H9 (cell line): ENCODE results near the gene UPB1. TPM values are rescaled to one million over a fixed set of nuclear protein-coding genes. Genes with fewer than 3 reads are reported as not detected.

Experiments used
- DNase-seq: peaks from one replicate; pipeline ENCODE4 v3.0.0-alpha.2; 2017
- H2AFZ ChIP-seq: one replicate; pipeline ENCODE4 v1.6.1; 2013; ENCODE audit warnings: mild to moderate bottlenecking, low read length, control low read depth, moderate library complexity
- H2AK5ac ChIP-seq: 2 replicates; pipeline ENCODE4 v1.6.1; 2013; ENCODE audit warnings: low read length, control low read depth, mixed read lengths; ENCODE audit not compliant: insufficient read length
- H2BK120ac ChIP-seq: one replicate; pipeline ENCODE4 v1.6.1; 2013; ENCODE audit warnings: low read depth, mild to moderate bottlenecking, low read length, control low read depth, inconsistent platforms; ENCODE audit not compliant: poor library complexity, severe bottlenecking
- H2BK12ac ChIP-seq: 2 replicates; pipeline ENCODE4 v1.6.1; 2013; ENCODE audit warnings: low read length, control low read depth, mixed read lengths, low read depth; ENCODE audit not compliant: insufficient read length
- H2BK15ac ChIP-seq: 2 replicates; pipeline ENCODE4 v1.6.1; 2013; ENCODE audit warnings: low read depth, low read length, control low read depth
- H2BK20ac ChIP-seq: one replicate; pipeline ENCODE4 v1.6.1; 2013; ENCODE audit warnings: low read depth, mild to moderate bottlenecking, low read length, control low read depth, inconsistent platforms; ENCODE audit not compliant: poor library complexity, severe bottlenecking
- H2BK5ac ChIP-seq: 2 replicates; pipeline ENCODE4 v1.6.1; 2013; ENCODE audit warnings: low read length, control low read depth, mixed read lengths; ENCODE audit not compliant: insufficient read length
- H3K14ac ChIP-seq: 2 replicates; pipeline ENCODE4 v1.6.1; 2013; ENCODE audit warnings: low read length, control low read depth; ENCODE audit not compliant: insufficient read depth
- H3K18ac ChIP-seq: 2 replicates; pipeline ENCODE4 v1.6.1; 2013; ENCODE audit warnings: low read depth, mild to moderate bottlenecking, mixed read lengths, low read length, control low read depth; ENCODE audit not compliant: insufficient read length
- H3K23ac ChIP-seq: 2 replicates; pipeline ENCODE4 v1.6.1; 2013; ENCODE audit warnings: low read length, control low read depth, mixed read lengths, low read depth; ENCODE audit not compliant: insufficient read length
- H3K23me2 ChIP-seq: 2 replicates; pipeline ENCODE4 v1.6.1; 2013; ENCODE audit warnings: low read depth, mild to moderate bottlenecking, mixed read lengths, low read length, control low read depth; ENCODE audit not compliant: insufficient read length, poor library complexity, severe bottlenecking
- H3K27ac ChIP-seq: 2 replicates; pipeline ENCODE4 v1.5.1; 2013; ENCODE audit warnings: low read length, control low read depth, mixed read lengths, low read depth; ENCODE audit not compliant: insufficient read length
- H3K27me3 ChIP-seq: 2 replicates; pipeline ENCODE4 v1.6.1; 2013; ENCODE audit warnings: low read length, control low read depth, inconsistent platforms; ENCODE audit not compliant: insufficient read depth
- H3K4ac ChIP-seq: 2 replicates; pipeline ENCODE4 v1.6.1; 2013; ENCODE audit warnings: low read depth, mild to moderate bottlenecking, control low read depth, inconsistent platforms, low read length, moderate library complexity
- H3K4me1 ChIP-seq: 2 replicates; pipeline ENCODE4 v1.6.1; 2013; ENCODE audit warnings: low read length, control low read depth, inconsistent platforms; ENCODE audit not compliant: insufficient read depth
- H3K4me2 ChIP-seq: 2 replicates; pipeline ENCODE4 v1.6.1; 2013; ENCODE audit warnings: low read length, control low read depth, mixed read lengths; ENCODE audit not compliant: insufficient read length, insufficient read depth
- H3K56ac ChIP-seq: 2 replicates; pipeline ENCODE4 v1.6.1; 2013; ENCODE audit warnings: low read depth, mild to moderate bottlenecking, mixed read lengths, low read length, control low read depth; ENCODE audit not compliant: insufficient read length
- H3K79me1 ChIP-seq: 2 replicates; pipeline ENCODE4 v1.6.1; 2013; ENCODE audit warnings: low read depth, mild to moderate bottlenecking, moderate library complexity, low read length, control low read depth, inconsistent platforms; ENCODE audit not compliant: insufficient read depth, poor library complexity, severe bottlenecking
- H3K79me2 ChIP-seq: 2 replicates; pipeline ENCODE4 v1.6.1; 2013; ENCODE audit warnings: low read length, control low read depth, inconsistent platforms; ENCODE audit not compliant: insufficient read depth
- H3K9ac ChIP-seq: 2 replicates; pipeline ENCODE4 v1.6.1; 2013; ENCODE audit warnings: low read length, control low read depth, mixed read lengths; ENCODE audit not compliant: insufficient read length; ENCODE audit errors: extremely low read depth
- H3K9me3 ChIP-seq: one replicate; pipeline ENCODE4 v1.6.1; 2013; ENCODE audit warnings: low read depth, low read length, inconsistent platforms; ENCODE audit not compliant: control insufficient read depth
- H3T11ph ChIP-seq: one replicate; pipeline ENCODE4 v1.6.1; 2013; ENCODE audit warnings: mild to moderate bottlenecking, low read length, control low read depth, inconsistent platforms
- H4K20me1 ChIP-seq: one replicate; pipeline ENCODE4 v1.6.1; 2013; ENCODE audit not compliant: control insufficient read depth, insufficient read length, insufficient read depth
- H4K5ac ChIP-seq: 2 replicates; pipeline ENCODE4 v1.6.1; 2013; ENCODE audit warnings: low read depth, mild to moderate bottlenecking, mixed read lengths, low read length, control low read depth; ENCODE audit not compliant: insufficient read length
- H4K8ac ChIP-seq: replicated peaks from 2 replicates; pipeline ENCODE4 v1.6.1; 2013; ENCODE audit warnings: low read length, control low read depth, mixed read lengths, low read depth; ENCODE audit not compliant: insufficient read length
- H4K91ac ChIP-seq: 2 replicates; pipeline ENCODE4 v1.6.1; 2013; ENCODE audit warnings: low read depth, mild to moderate bottlenecking, moderate library complexity, mixed read lengths, low read length, control low read depth; ENCODE audit not compliant: insufficient read length
- H3K27ac Mint-ChIP-seq, 3 experiments: 2 replicates in 2 of 3; 3 replicates in 1 of 3; pipeline ENCODE4 v1.8.0; 2020 to 2021; ENCODE audit warnings: mixed read lengths in 3 of 3, mild to moderate bottlenecking in 1 of 3, moderate library complexity in 1 of 3
- H3K27me3 Mint-ChIP-seq: 2 replicates; pipeline ENCODE4 v1.8.0; 2021; ENCODE audit warnings: low read depth, mild to moderate bottlenecking, moderate library complexity, mixed read lengths
- H3K36me3 Mint-ChIP-seq, 3 experiments: 2 replicates in 2 of 3; 3 replicates in 1 of 3; pipeline ENCODE4 v1.8.0; 2020 to 2021; ENCODE audit warnings: low read depth in 3 of 3, mixed read lengths in 3 of 3; ENCODE audit not compliant: insufficient read depth in 1 of 3
- H3K4me1 Mint-ChIP-seq, 2 experiments: 2 replicates each; pipeline ENCODE4 v1.8.0; 2020; ENCODE audit warnings: mixed read lengths in 2 of 2
- H3K4me3 Mint-ChIP-seq, 2 experiments: 2 replicates in 1 of 2; 3 replicates in 1 of 2; pipeline ENCODE4 v1.8.0; 2020 to 2021; ENCODE audit warnings: mild to moderate bottlenecking in 2 of 2, mixed read lengths in 2 of 2, moderate library complexity in 1 of 2
- H3K9me3 Mint-ChIP-seq, 2 experiments: 2 replicates in 1 of 2; 3 replicates in 1 of 2; pipeline ENCODE4 v1.8.0; 2020; ENCODE audit warnings: mild to moderate bottlenecking in 2 of 2, mixed read lengths in 2 of 2, moderate library complexity in 1 of 2
- WGBS: extraction: QIAGEN DNeasy Blood & Tissue Kit; methylation state at CpG from one replicate; pipeline ENCODE4 v1.1.7; 2013; ENCODE audit warnings: missing lambda C conversion rate, low lambda C conversion rate, mixed read lengths; ENCODE audit not compliant: insufficient read length; ENCODE audit errors: extremely low coverage; 5-methylcytosine and 5-hydroxymethylcytosine counted together
- total RNA-seq: library from RNA; stranded (reverse); gene quantifications from 2 replicates; pipeline ENCODE4 v1.2.1, GENCODE V29; 2021
- TF ChIP-seq, protein P1 (sequence below): fragments of 200-600 bp; sonication (generic); conservative IDR thresholded peaks from 3 replicates; pipeline ENCODE4 v1.8.0; 2021; ENCODE audit warnings: antibody characterized with exemption, mild to moderate bottlenecking

UPB1 gene
- total RNA-seq, 1 experiment from 2014 or later = not detected

DNA sequence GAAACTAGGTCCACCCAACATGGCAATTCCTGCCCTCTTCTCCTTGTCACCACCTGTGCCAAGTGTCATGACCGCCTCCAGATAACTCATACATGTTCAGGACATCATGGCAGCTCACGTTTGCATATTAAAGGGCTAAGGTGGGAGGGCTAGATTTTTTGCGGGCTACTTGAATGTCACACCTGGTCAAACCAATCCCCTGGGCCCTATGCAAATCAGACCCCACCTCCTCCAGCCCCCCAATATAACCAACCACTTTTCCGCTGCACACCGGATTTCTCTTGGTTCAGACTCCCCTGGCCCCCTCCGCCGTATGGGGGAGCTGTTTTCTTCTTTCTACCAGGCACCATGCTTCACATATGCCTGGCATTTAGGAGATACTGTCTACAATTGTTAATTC, 12.6 kb downstream of the UPB1 start:
- Mint-ChIP-seq H3K27ac (peak overlapping the region in 1 of 3 experiments; percentile 64; a peak in 3 of 7 replicates), H3K27me3 (no peaks in the 10 kb centered on the region; the same call in 1 of the 2 replicates), H3K4me1 (peaks cover 25 to 28% of the 10 kb centered on the region in 2 experiments), H3K36me3 (no peaks in the 10 kb centered on the region), H3K9me3 (no peaks in the 10 kb centered on the region; a peak in 1 of 5 replicates), H3K4me3 (peak overlapping the region; percentile 29 to 56; a peak in 3 of 5 replicates)
- Histone ChIP-seq H4K91ac (no peak overlapping the region), H2BK20ac (no peak overlapping the region), H3K9ac (no peak overlapping the region), H3K4ac (no peak overlapping the region), H3T11ph (no peak overlapping the region), H2BK120ac (no peak overlapping the region), H2BK15ac (no peak overlapping the region), H3K4me1 (no peaks in the 10 kb centered on the region; the same call in 1 of the 2 replicates), H2AFZ (no peak overlapping the region), H3K27ac (no peak overlapping the region), H3K14ac (no peak overlapping the region), H3K18ac (no peak overlapping the region), H3K56ac (no peak overlapping the region), H3K23me2 (no peaks in the 10 kb centered on the region), H4K5ac (no peak overlapping the region), H3K23ac (no peak overlapping the region), H2AK5ac (no peak overlapping the region), H3K79me1 (no peaks in the 10 kb centered on the region), H3K4me2 (peak overlapping the region; percentile 30), H2BK12ac (no peak overlapping the region), H3K9me3 (no peaks in the 10 kb centered on the region), H4K20me1 (no peaks in the 10 kb centered on the region), H3K79me2 (no peaks in the 10 kb centered on the region), H3K27me3 (no peaks in the 10 kb centered on the region), H4K8ac (no peak overlapping the region), H2BK5ac (no peak overlapping the region)
- DNase-seq = peak; percentile 90
- TF ChIP-seq, protein P1, sequence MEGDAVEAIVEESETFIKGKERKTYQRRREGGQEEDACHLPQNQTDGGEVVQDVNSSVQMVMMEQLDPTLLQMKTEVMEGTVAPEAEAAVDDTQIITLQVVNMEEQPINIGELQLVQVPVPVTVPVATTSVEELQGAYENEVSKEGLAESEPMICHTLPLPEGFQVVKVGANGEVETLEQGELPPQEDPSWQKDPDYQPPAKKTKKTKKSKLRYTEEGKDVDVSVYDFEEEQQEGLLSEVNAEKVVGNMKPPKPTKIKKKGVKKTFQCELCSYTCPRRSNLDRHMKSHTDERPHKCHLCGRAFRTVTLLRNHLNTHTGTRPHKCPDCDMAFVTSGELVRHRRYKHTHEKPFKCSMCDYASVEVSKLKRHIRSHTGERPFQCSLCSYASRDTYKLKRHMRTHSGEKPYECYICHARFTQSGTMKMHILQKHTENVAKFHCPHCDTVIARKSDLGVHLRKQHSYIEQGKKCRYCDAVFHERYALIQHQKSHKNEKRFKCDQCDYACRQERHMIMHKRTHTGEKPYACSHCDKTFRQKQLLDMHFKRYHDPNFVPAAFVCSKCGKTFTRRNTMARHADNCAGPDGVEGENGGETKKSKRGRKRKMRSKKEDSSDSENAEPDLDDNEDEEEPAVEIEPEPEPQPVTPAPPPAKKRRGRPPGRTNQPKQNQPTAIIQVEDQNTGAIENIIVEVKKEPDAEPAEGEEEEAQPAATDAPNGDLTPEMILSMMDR = peak; percentile 58
- WGBS = no CpG with 5 or more reads among the region's 7 CpGs
